GM23248 (cell line): ENCODE results near the gene ARMC7. TPM values are rescaled to one million over a fixed set of nuclear protein-coding genes. Genes with fewer than 3 reads are reported as not detected.

Source experiments
- DNase-seq: peaks from one replicate; pipeline ENCODE4 v3.0.0-alpha.2; 2015
- H2AFZ ChIP-seq: fragments of 200-600 bp; sonication (generic); 2 replicates; pipeline ENCODE4 v1.6.1; 2016; ENCODE audit warnings: antibody characterized with exemption
- H3F3A ChIP-seq: fragments of 200-600 bp; sonication (generic); 2 replicates; pipeline ENCODE4 v1.6.1; 2016; ENCODE audit warnings: mild to moderate bottlenecking, antibody characterized with exemption, mixed run types; ENCODE audit not compliant: insufficient read depth
- H3K27ac ChIP-seq: fragments of 200-600 bp; sonication (generic); 2 replicates; pipeline ENCODE4 v1.5.1; 2016; ENCODE audit warnings: mild to moderate bottlenecking
- H3K27me3 ChIP-seq: fragments of 200-600 bp; sonication (generic); replicated peaks from 2 replicates; pipeline ENCODE4 v1.6.1; 2016; ENCODE audit warnings: mild to moderate bottlenecking; ENCODE audit not compliant: insufficient read depth
- H3K36me3 ChIP-seq: fragments of 200-600 bp; sonication (generic); 2 replicates; pipeline ENCODE4 v1.6.1; 2016; ENCODE audit warnings: low read depth, mild to moderate bottlenecking
- H3K4me1 ChIP-seq: fragments of 200-600 bp; sonication (generic); 2 replicates; pipeline ENCODE4 v1.6.1; 2016; ENCODE audit warnings: mild to moderate bottlenecking; ENCODE audit not compliant: insufficient read depth
- H3K4me2 ChIP-seq: fragments of 200-600 bp; sonication (generic); one replicate; pipeline ENCODE4 v1.6.1; 2016; ENCODE audit warnings: mild to moderate bottlenecking; ENCODE audit not compliant: unreplicated experiment
- H3K4me3 ChIP-seq: fragments of 200-600 bp; sonication (generic); 2 replicates; pipeline ENCODE4 v1.5.1; 2016; ENCODE audit warnings: mild to moderate bottlenecking
- H3K79me2 ChIP-seq: fragments of 200-600 bp; sonication (generic); 2 replicates; pipeline ENCODE4 v1.6.1; 2016; ENCODE audit warnings: mild to moderate bottlenecking; ENCODE audit not compliant: insufficient read depth
- H3K9ac ChIP-seq: fragments of 200-600 bp; sonication (generic); 2 replicates; pipeline ENCODE4 v1.6.1; 2016; ENCODE audit warnings: mild to moderate bottlenecking
- H3K9me2 ChIP-seq: fragments of 200-600 bp; sonication (generic); 2 replicates; pipeline ENCODE4 v1.6.1; 2016; ENCODE audit warnings: mixed run types, mild to moderate bottlenecking, moderate library complexity; ENCODE audit not compliant: insufficient read depth
- H3K9me3 ChIP-seq: fragments of 200-600 bp; sonication (generic); one replicate; pipeline ENCODE4 v1.6.1; 2017; ENCODE audit warnings: low read depth
- H4K20me1 ChIP-seq: fragments of 200-600 bp; sonication (generic); 2 replicates; pipeline ENCODE4 v1.6.0; 2016; ENCODE audit not compliant: insufficient read depth
- EZH2 ChIP-seq: fragments of 200-600 bp; sonication (generic); IDR thresholded peaks from 2 replicates; pipeline ENCODE4 v1.6.1; 2018; ENCODE audit warnings: antibody characterized with exemption, mild to moderate bottlenecking; ENCODE audit not compliant: insufficient read depth, poor library complexity, severe bottlenecking
- EZH2phosphoT487 ChIP-seq: fragments of 200-600 bp; sonication (generic); IDR thresholded peaks from 2 replicates; pipeline ENCODE4 v1.6.1; 2018; ENCODE audit warnings: antibody characterized with exemption, moderate library complexity, mild to moderate bottlenecking, low read depth; ENCODE audit not compliant: insufficient read depth
- WGBS, 2 experiments: methylation state at CpG; one replicate each; pipeline ENCODE4 v1.1.6; 2015 to 2017; ENCODE audit warnings: low lambda C conversion rate in 2 of 2, low coverage in 1 of 2; ENCODE audit errors: missing lambda C conversion rate in 2 of 2; 5-methylcytosine and 5-hydroxymethylcytosine counted together
- in situ Hi-C: fragments of 300-500 bp; cut with MboI; formaldehyde crosslinking; loops from 2 replicates; pipeline ENCODE4 v1.15.0; 2020
- polyA plus RNA-seq: library from polyadenylated mRNA; unstranded; fragments of >200 nt; fragmentation: Nextera tagmentation; extraction: Ambion mirVana; gene quantifications from 2 replicates; pipeline ENCODE4 v1.2.1, GENCODE V29; 2016
- total RNA-seq: library from RNA; depleted of rRNA; stranded (reverse); fragments of >200 nt; shearing (Covaris generic); gene quantifications from 2 replicates; pipeline ENCODE4 v1.2.3, GENCODE V29; 2014

The ARMC7 gene
- total and polyA plus RNA-seq, 2 experiments from 2014 or later = 1.3 to 9.8 TPM

DNA sequence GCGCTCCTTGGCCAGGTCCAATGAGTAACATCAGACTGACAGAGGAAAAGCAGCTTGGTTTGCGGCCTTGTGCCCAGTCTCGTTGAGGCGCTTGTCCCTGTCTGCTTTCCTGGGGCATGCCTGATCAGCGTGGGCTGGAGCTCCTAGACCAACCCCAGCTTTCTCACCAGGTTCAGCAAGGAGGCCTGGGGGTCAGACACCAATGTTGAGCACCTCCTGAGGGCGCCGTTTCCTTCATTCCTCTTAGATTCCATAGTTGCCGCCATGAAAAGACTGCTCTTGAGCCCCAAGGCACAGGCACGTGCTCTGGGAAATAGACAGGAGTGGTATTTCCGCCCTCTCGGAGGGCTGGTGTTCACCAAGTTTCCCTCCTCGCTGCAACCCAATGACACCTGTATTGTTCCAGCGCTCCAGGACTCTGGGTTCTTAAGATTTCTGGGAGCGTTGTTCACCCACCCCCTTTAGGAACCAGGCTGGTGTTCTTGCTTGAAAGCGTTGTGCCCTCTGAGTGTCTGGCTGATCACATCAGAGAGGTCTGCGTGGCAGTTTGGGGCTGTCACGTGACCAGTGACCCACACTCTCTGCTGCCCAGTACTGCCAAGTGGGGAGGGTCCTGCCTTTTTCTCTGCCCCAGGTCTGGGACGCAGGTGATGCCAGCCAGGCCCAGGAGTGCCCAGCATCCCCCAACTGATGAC, 44.8 kb upstream of the ARMC7 start:
- H3F3A ChIP-seq = peaks cover 9% of the 10 kb centered on the region; the same call in 1 of the 2 replicates
- 91 to 93% methylated on average over 18 of the region's 18 CpGs for WGBS, 2 experiments
- H3K9ac ChIP-seq = peak overlapping the region; percentile 45; the same call in 1 of the 2 replicates
- H3K9me3 ChIP-seq = no peaks in the 10 kb centered on the region
- in situ Hi-C loops = no loop called here
- H3K79me2 ChIP-seq = no peaks in the 10 kb centered on the region
- no peak for TF ChIP-seq EZH2
- TF ChIP-seq EZH2phosphoT487 = no peak
- no peak for DNase-seq
- peaks cover 11% of the 10 kb centered on the region; the same call in 1 of the 2 replicates for H3K4me1 ChIP-seq
- no peaks in the 10 kb centered on the region for H3K9me2 ChIP-seq
- H3K4me3 ChIP-seq = no peak overlapping the region
- no peaks in the 10 kb centered on the region for H3K27me3 ChIP-seq
- H3K36me3 ChIP-seq = peaks cover 12% of the 10 kb centered on the region; the same call in 1 of the 2 replicates
- H4K20me1 ChIP-seq = no peaks in the 10 kb centered on the region
- no peak overlapping the region for H3K4me2 ChIP-seq
- peak overlapping the region; percentile 56 for H3K27ac ChIP-seq
- H2AFZ ChIP-seq = no peak overlapping the region

DNA sequence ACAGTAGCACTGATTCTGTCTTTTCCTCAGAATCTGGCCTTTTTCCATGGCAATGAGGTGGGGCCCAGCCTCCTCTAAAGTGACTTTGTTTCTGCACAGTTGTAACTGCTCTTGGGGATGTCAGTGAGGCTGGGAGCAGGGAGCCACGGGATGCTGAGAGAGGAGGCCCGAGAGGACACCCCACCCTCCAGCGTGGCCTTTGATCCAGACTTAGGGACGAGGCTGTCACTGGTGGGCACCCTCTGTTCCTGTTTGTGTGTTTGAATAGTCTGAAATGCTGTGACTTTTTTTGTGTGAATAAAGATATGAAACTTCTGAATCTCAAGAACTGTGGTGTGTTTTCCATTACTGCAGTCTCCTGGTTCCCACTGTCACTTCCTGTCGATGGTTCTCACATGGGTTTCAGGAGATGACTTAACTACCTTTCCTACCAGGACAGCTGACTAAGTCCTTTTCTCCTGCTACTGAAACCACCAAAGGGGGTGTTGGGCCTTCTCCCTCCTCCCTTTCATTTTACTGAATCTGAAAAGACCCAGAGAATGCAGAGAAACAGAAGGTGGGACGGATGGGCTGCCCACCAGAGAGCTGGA, 44.1 kb upstream of the ARMC7 start:
- no peak overlapping the region for H3K4me2 ChIP-seq
- no peaks in the 10 kb centered on the region for H4K20me1 ChIP-seq
- DNase-seq = peak; percentile 63
- H3K36me3 ChIP-seq = peaks cover 12% of the 10 kb centered on the region; the same call in 1 of the 2 replicates
- H2AFZ ChIP-seq = no peak overlapping the region
- no peaks in the 10 kb centered on the region for H3K9me3 ChIP-seq
- H3K4me1 ChIP-seq = peaks cover 7% of the 10 kb centered on the region; the same call in 1 of the 2 replicates
- no peak overlapping the region for H3K4me3 ChIP-seq
- H3K27me3 ChIP-seq = no peaks in the 10 kb centered on the region
- H3K9me2 ChIP-seq = no peaks in the 10 kb centered on the region
- H3K27ac ChIP-seq = peak overlapping the region; percentile 56
- H3K9ac ChIP-seq = peak overlapping the region; percentile 45; the same call in 1 of the 2 replicates
- TF ChIP-seq EZH2phosphoT487 = no peak
- TF ChIP-seq EZH2 = no peak
- H3K79me2 ChIP-seq = no peaks in the 10 kb centered on the region
- 70 to 71% methylated on average over 6 of the region's 6 CpGs for WGBS, 2 experiments
- H3F3A ChIP-seq = peaks cover 3% of the 10 kb centered on the region; the same call in 1 of the 2 replicates
- in situ Hi-C loops = no loop called here

DNA sequence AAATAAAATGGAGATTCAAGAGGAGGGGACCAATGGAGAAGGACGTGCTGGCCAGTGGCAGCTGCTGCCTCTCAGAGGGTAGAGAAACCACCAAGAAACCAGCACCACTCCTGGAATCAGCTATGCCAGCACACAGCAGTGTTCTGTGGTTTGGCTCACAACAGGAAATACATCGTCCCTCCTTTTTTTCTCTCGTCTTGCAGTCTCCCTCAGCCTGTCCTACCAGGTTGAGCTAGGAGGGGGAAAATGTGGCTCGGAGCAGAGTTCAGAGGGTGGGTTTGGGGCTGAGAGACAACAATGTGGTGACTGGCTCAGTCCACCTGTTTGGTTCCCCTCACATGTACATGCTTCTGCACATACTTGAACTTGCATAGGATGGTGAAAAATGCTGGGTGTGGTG, 41.9 kb upstream of the ARMC7 start:
- no peaks in the 10 kb centered on the region for H3K27me3 ChIP-seq
- in situ Hi-C loops = no loop called here

GRCh38 chr17:75068750-75069149, 41.0 kb upstream of the ARMC7 start:
- H3K27ac ChIP-seq = no peak overlapping the region

More for the DNA sequence above, 41.9 kb upstream of the ARMC7 start:
- Histone ChIP-seq H3K4me3 (no peak overlapping the region), H3K9me2 (no peaks in the 10 kb centered on the region), H3K9me3 (no peaks in the 10 kb centered on the region), H3K79me2 (no peaks in the 10 kb centered on the region), H3K4me1 (peaks cover 7% of the 10 kb centered on the region; the same call in 1 of the 2 replicates), H3K9ac (no peak overlapping the region), H3K4me2 (no peak overlapping the region), H4K20me1 (no peaks in the 10 kb centered on the region), H3K36me3 (no peaks in the 10 kb centered on the region; the same call in 1 of the 2 replicates), H3K27ac (no peak overlapping the region), H3F3A (no peaks in the 10 kb centered on the region), H2AFZ (no peak overlapping the region)
- no peak for DNase-seq
- 68 to 79% methylated on average over 4 of the region's 4 CpGs for WGBS, 2 experiments
- TF ChIP-seq EZH2 (no peak), EZH2phosphoT487 (no peak)

More at GRCh38 chr17:75068750-75069149, 41.0 kb upstream of the ARMC7 start:
- H3K36me3 ChIP-seq = no peaks in the 10 kb centered on the region
- peaks cover 7% of the 10 kb centered on the region; the same call in 1 of the 2 replicates for H3K4me1 ChIP-seq
- no peaks in the 10 kb centered on the region for H3K79me2 ChIP-seq
- H3K4me2 ChIP-seq = no peak overlapping the region
- no peaks in the 10 kb centered on the region for H3F3A ChIP-seq
- in situ Hi-C loops = no loop called here
- no peak overlapping the region for H3K9ac ChIP-seq
- H3K9me3 ChIP-seq = no peaks in the 10 kb centered on the region
- no peak overlapping the region for H3K4me3 ChIP-seq
- H4K20me1 ChIP-seq = no peaks in the 10 kb centered on the region
- TF ChIP-seq EZH2phosphoT487 (no peak), EZH2 (no peak)
- no peaks in the 10 kb centered on the region for H3K9me2 ChIP-seq
- no peaks in the 10 kb centered on the region for H3K27me3 ChIP-seq
- 87 to 92% methylated on average over 8 of the region's 8 CpGs for WGBS, 2 experiments
- DNase-seq = no peak
- H2AFZ ChIP-seq = no peak overlapping the region
